ENCODE results near the gene OR51T1. TPM values are rescaled to one million over a fixed set of nuclear protein-coding genes. Genes with fewer than 3 reads are reported as not detected.
"Not testable (repeated sequence)": the region's sequence is repeated elsewhere in the genome, so short reads cannot be mapped to it uniquely, and the experiment has no call there.

OR51T1 gene, protein sequence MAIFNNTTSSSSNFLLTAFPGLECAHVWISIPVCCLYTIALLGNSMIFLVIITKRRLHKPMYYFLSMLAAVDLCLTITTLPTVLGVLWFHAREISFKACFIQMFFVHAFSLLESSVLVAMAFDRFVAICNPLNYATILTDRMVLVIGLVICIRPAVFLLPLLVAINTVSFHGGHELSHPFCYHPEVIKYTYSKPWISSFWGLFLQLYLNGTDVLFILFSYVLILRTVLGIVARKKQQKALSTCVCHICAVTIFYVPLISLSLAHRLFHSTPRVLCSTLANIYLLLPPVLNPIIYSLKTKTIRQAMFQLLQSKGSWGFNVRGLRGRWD
- polyA plus RNA-seq (ENCODE audit: insufficient read length in 4 of 4): not detected

DNA sequence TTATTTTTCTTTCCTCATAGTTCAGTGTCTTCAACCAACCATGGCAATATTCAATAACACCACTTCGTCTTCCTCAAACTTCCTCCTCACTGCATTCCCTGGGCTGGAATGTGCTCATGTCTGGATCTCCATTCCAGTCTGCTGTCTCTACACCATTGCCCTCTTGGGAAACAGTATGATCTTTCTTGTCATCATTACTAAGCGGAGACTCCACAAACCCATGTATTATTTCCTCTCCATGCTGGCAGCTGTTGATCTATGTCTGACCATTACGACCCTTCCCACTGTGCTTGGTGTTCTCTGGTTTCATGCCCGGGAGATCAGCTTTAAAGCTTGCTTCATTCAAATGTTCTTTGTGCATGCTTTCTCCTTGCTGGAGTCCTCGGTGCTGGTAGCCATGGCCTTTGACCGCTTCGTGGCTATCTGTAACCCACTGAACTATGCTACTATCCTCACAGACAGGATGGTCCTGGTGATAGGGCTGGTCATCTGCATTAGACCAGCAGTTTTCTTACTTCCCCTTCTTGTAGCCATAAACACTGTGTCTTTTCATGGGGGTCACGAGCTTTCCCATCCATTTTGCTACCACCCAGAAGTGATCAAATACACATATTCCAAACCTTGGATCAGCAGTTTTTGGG is at the start of gene OR51T1:
TSS of gene OR51T1 (plus strand) at position 41 of the 641 bp plus-strand sequence. CDS start at position 41, 0 bp downstream.
- peak in 1 of 4 donors; percentile 13 for DNase-seq (ENCODE audit: low read depth in 4 of 4, low spot score in 2 of 4)

DNA sequence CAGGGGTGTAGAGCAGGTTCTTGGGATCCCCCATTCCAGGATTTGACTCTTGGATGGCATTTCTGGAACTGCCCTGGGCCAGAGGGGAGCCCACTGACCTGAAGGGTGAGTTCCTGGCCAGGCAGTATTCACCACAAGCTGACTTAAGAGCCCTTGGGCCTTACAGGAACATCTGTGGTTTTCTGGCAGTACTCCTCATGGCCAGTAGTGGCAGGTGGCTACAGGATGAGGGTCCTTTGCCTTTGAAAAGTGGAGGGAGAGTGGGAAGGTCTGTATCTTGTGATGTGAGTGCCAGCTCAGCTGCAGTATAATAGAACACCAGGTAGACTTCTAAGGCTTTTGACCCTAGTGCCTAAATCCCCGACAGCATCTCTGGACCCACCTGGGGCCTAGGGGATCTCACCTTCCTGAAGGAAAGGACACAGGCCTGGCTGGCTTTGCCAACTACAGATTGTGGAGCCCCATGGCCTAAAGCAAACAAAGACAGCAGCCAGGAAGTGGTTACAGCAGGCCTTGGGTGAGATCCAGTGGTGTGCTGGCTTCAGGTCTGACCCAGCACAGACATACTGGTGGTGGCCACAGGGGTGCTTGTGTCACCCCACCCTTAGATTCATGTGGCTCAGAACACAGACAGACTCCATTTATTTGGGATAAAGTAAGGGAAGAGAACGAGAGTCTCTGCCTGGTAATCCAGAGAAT is 41.7 kb upstream of the OR51T1 start:
- DNase-seq (ENCODE audit: low read depth in 4 of 4, low spot score in 2 of 4): no peak

DNA sequence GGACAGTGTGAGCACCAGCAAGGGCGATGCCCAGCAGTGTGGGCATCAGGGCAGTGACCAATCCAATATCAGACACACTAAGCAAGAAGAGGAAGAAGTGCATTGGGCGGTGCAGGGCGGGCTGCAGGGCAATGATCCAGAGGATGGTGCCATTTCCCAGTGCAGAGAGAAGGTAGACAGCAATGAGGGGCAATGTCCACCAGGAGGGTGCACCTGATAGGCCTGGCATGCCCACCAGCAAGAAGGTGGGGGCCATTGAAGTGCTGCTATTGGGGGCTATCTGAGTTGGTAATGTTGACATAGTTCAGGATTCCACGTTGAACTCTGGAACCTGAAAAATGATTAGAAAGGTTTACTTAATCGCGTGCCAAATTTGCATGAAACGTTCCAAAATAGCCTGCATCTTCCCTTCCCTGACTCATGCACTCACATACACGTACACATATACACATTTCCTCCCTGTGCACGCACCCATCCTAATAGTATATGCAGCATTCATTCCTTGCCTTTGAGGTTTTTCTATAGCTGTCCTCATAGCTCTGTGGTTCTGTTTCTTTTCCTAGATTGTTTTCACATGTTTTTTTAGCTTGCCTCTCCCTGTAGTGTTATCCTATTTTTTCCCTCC is 32.7 kb upstream of the OR51T1 start, which contains the start of gene OR51S1:
TSS of gene OR51S1 (minus strand) at position 301 of the 625 bp plus-strand sequence. CDS start at position 301, 0 bp downstream.
- no peak for DNase-seq (ENCODE audit: low read depth in 4 of 4, low spot score in 2 of 4)

DNA sequence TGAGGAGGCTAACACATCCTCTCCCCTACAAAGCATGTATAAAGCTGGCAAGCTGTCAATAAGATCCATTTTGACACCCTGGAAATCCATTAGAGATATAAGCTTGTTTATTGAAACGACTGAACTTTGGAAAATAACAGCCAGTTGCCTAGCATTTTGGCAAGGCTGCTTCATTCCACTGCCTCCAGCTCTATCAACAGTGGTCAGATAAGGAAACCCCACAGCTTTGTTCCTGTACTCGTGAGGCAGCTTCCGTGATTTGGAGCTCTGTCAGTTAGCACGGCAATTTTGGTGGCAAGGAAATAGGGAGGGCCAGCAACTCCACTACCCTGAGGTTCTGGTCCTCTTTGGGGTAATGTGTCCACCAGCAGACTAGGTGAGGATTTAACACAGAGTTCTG is 30.7 kb upstream of the OR51T1 start:
- DNase-seq (ENCODE audit: low read depth in 4 of 4, low spot score in 2 of 4): no peak

DNA sequence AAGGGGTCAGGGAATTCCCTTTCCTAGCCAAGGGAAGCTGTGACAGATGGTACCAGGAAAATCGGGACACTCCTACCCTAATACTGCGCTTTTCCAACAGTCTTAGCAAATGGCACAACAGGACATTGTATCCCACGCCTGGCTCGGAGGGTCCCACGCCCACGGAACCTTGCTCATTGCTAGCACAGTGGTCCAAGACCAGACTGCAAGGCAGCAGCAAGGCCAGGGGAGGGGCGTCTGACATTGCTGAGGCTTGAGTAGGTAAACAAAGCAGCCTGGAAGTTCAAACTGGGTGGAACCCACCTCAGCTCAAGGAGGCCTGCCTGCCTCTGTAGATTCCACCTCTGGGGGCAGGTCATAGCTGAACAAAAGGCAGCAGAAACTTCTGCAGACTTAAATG is 27.4 kb upstream of the OR51T1 start:
- not testable (repeated sequence) for DNase-seq (ENCODE audit: low read depth in 4 of 4, low spot score in 2 of 4)

DNA sequence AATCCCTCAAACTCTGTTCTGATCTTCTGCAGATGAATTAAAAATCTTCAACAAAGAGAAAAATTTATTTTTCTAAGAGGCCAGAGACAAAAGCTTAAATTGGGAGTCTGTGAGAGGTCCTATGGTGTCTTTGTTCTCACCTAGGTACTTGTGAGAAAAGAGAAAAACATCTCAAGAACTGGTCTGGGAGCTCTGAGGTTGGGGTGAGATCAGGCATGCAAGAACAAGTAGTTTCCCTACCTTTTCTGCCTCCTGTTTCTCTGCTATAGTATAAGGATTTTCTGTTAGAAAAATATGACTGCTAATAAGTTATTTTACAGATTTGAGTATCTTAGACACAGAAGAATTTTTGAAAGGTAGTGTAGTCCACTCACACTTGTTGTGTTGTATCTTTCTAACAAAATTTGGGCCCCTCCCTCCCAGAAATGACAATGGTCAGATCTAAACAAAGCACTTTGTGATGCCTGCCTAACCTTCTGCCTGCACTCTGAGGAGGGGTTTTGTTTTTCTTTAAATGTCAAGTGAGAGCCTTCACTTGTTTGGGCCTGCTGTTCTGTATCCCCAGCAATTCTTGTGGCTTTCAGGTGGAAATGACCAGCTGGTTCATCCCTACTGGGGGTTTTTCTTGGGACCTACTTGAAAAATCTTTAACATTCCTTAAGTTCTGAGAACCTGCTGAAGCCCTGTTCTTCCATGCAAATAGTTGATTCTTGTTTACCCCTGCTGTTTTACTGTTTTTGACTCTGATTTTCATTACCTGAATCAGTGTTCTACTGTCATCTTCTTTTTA is 19.1 kb upstream of the OR51T1 start:
- DNase-seq (ENCODE audit: low read depth in 4 of 4, low spot score in 2 of 4): no peak

DNA sequence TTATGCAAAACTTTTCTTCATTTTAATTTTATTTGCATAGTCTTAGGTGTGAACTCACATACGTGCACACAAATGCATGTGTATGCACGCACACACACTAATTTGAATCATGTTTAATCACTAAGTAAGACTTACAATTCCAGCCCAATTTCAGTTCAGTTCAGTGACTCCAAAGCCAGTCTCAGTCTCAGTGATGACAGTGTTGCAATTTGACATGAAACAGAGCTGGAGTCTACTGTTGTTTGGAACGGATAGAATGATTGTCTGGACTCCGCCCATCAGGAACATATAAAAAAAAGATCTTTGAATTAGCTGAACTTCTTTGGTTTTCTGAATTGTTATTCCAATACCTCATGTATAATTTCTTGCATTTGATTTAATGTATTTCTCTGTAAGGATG is 17.8 kb upstream of the OR51T1 start:
- no peak for DNase-seq (ENCODE audit: low read depth in 4 of 4, low spot score in 2 of 4)

DNA sequence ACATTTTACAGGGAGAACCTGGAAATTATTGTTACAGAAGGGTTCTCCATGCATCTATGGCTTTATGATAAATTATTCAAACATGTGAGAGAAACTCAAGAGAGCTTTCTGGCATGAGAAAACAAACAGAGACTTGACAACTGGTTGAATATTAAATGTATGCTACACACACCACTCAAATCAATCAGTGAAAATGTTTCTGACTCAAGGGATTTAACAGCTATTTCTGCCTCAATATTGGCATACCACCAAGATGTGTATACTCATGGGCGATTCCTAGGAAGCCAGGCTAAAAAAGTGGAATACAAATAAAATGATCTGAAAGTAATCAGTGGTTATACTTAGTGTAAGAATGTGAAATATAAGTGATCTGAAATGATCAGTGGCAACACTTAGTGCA is 15.8 kb upstream of the OR51T1 start:
- DNase-seq (ENCODE audit: low read depth in 4 of 4, low spot score in 2 of 4): no peak

DNA sequence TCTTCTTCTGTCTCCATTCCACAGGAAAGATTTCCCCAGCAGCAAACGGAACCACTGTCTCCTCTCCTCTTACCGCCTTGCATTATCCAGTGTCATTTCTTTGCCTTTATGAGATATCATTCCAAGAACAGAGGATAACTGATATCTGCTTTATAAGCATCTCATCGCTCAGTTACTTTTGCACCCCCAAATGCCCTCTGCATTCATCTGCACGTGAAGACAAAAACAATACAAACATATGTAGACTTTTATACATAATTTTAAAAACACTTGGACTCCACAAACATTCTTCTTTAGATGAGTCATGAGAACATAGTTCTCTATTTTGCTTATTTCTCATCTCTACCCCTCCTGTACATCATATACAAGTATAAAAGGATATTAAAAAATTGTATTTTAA is 512 bp upstream of the OR51T1 start:
- DNase-seq (ENCODE audit: low read depth in 4 of 4, low spot score in 2 of 4): no peak

DNA sequence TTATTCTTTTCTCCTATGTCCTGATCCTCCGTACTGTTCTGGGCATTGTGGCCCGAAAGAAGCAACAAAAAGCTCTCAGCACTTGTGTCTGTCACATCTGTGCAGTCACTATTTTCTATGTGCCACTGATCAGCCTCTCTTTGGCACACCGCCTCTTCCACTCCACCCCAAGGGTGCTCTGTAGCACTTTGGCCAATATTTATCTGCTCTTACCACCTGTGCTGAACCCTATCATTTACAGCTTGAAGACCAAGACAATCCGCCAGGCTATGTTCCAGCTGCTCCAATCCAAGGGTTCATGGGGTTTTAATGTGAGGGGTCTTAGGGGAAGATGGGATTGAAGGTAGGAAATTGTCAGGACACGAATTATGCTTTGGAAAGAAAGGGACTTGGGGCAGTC is 843 bp downstream of the OR51T1 start:
- no peak for DNase-seq (ENCODE audit: low read depth in 4 of 4, low spot score in 2 of 4)

DNA sequence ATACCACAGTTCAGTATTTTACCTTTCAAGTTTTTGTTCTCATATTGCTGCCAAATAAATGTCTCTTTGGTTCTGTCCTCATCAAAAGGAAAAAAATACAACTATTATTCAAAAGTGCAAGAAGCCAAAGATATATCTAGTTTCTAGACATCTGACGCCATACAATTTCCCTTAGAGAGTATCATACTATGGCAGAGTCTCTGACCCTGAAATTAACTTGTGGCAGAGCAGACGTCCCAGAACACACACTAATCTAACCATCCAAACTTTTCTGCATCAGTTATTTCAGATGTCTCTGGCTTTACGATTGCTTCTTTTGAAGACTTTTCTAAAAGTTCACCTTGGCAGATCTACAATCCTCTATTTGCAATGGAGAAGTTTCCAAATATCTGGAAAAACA is 2.7 kb downstream of the OR51T1 start:
- no peak for DNase-seq (ENCODE audit: low read depth in 4 of 4, low spot score in 2 of 4)

DNA sequence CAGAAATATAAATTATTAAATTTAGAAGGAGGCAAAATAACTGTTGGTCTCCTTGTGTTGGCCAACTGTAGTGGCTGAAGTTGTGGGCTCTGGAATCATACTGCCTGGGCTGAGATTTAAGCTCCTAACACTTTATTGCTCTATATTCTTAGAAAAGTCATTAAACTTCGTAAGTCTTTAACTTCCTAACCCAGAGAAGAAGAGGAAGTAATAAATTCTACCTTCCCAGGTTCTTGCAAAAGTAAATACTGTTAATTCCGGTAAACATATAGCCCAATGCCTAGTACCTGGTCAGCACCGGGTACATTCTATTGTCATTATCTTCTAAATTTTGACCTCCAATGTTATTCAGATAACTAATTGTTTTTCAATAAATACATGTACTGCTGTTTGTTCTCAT is 4.5 kb downstream of the OR51T1 start:
- DNase-seq (ENCODE audit: low read depth in 4 of 4, low spot score in 2 of 4): no peak

DNA sequence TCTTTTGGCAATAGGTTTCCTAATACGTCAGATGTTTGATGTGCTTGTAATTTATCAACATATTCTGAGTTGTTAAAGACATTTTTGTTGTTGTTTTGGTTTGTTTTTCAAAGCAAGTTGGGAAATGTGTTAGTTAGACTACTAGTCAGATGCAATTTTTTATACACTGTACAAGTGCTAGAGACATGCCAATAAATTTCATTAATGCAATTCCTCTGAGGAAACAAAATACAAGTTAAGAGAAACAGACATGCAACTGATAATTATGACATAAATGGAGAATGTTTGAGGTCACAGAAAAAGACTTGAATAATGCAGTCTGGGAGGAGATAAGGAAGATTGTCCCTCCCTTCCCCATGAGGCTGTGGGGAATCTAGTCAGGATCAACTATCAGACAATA is 5.9 kb downstream of the OR51T1 start:
- DNase-seq (ENCODE audit: low read depth in 4 of 4, low spot score in 2 of 4): no peak

DNA sequence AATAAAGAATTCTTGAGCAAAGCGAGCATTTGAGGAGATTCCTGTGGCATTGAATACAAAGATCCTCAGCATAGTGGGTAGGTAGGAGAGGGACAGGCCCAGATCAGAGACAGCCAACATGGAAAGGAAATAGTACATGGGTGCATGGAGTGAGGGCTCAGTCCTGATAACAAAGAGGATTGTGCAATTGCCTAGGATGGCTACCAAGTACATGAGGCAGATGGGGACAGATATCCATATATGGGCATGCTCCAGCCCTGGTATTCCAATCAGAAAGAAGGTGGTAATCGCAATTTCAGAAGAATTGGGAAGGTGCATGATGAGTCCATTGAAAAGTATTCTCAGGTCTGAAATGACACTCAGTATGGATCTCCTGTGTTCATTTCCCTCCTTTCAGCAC is 8.6 kb downstream of the OR51T1 start:
- DNase-seq (ENCODE audit: low read depth in 4 of 4, low spot score in 2 of 4): no peak

DNA sequence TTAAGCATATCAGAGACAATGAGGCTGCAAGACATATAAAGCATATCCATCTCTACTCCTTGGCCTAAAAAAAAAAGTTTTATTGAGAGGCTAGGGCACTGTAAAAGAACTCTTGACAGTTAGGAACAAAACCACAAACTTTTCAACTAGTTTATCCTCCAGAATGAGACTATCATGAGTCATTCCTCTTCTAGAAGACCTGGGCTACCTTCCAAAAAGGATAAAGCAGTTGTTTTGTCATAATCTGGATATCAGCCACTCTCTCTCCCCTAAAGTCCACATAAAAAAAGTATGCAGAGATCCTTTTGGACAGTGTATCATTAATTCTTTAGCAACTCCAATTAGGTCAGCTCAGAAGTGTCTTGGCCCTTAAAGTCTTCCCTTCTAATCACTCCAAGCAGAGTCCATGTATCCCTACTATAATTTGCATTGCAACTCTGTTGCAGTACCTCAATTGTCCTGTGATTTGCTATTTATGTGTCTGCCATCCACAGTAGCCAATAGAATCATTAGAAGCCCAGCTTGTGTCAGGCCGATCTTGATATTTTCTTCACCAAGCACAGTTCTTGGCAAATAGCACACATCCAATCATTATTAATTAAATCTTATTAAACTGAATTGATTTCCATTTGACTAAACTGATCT is 10.4 kb downstream of the OR51T1 start:
- no peak for DNase-seq (ENCODE audit: low read depth in 4 of 4, low spot score in 2 of 4)

DNA sequence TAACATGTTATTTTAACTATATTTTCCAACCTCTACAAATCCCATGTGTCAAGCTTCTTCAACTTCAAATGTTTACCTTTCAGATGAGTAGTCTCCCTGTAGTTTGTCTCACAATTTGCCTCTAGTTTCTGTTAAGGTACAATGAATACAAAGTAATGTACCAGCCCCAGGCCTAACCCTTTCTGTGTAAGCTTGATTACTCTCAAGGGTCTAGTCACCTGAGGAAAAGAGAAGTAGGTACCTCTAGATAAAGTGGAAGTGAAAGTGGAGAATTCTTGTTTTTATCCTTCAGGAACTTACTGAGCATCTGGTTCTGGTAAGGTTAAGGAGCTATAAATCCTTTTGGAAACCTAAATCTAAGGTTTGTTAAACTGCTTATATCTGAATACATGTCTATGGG is 21.8 kb downstream of the OR51T1 start, which contains the start of gene OR51A7:
TSS of gene OR51A7 (plus strand) at position 300 of the 400 bp plus-strand sequence. CDS start 3,587 bp downstream, outside the sequence.
- no peak for DNase-seq (ENCODE audit: low read depth in 4 of 4, low spot score in 2 of 4)

DNA sequence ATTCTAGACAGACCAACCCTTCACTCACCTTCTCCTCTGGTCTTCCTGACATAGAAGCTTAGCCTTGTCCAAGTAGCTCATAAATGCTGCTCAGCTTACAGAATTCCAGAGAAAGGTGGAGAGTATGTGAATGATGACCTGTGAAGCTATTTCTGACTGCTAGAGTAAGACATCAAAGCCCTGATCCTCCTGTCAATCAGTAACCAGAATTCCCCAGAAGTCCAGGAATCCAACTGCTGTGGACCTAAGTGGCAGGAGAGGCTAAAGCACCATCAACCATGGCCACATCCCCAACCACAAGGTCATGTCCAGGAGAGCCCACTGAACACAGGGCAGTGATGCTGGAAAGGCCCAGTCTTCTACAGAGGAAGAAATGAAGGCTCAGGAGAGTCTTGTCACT is 34.9 kb downstream of the OR51T1 start:
- peak in 1 of 4 donors; percentile 2 for DNase-seq (ENCODE audit: low read depth in 4 of 4, low spot score in 2 of 4)

DNA sequence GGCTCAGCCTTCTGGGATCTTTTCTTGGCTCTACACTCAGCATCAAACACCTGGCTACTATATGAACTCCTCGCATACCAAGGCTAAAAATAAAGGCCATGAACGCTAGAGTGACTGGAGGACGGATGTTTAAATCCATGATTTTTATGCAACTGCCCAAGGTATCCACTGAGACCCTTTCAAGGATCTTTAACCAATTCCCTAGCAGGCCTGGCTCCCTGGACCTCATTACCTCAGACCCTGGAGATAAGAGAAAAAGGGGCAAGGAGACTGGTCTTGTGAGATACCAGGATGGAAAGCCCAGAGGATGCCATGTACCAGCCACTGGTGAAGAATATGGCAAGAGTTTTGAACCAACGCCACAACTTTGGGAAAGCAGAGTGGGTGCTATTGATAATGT is 37.5 kb downstream of the OR51T1 start, which contains the start of gene OR51G2:
TSS of gene OR51G2 (minus strand) at position 101 of the 400 bp plus-strand sequence. CDS start 3,687 bp downstream, outside the sequence.
- DNase-seq (ENCODE audit: low read depth in 4 of 4, low spot score in 2 of 4): no peak

DNA sequence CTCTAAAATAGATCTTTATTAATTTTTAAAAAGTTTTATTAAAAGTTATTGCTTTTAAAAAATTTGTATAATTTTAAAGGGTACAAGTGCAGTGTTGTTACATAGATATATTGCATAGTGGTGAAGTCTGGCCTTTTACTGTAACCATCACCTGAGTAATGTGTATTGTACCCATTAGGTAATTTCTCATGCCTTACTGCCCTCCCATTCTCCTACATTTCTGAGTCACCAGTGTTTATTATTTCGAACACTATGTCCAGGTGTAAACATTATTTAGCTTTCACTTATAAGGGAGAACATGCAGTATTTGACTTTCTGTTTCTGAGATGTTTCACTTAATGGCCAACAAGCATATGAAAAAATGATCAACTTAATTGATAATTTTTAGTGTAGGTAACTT is 40.1 kb downstream of the OR51T1 start:
- no peak for DNase-seq (ENCODE audit: low read depth in 4 of 4, low spot score in 2 of 4)

DNA sequence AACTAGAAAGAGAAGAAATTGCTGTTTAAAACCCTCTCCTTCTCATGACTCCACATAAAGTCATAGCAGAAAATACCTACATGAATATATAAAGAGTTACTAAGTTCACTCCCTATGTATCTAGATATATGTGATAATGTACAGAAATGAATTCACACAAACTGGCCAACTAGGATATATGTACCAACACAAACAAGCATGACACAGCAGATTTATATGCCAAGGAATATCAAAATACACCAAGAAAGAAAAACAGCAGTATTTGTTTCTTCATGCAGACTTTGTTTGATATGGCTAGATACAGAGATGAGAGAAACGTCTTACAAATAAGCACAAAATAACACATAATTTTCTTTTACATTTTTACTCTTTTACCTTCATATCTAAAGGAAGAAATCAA is 40.6 kb downstream of the OR51T1 start:
- no peak for DNase-seq (ENCODE audit: low read depth in 4 of 4, low spot score in 2 of 4)

All from left renal cortex interstitium (tissue), 4 donors.